ENCODE results near the gene CFAP97. TPM values are rescaled to one million over a fixed set of nuclear protein-coding genes. Genes with fewer than 3 reads are reported as not detected.
"Not testable (repeated sequence)": the region's sequence is repeated elsewhere in the genome, so short reads cannot be mapped to it uniquely, and the experiment has no call there.

CFAP97 gene
- total and polyA plus RNA-seq, 9 of the 15 experiments (the other 6 are each of a cell fraction or from before 2014, with no cell fraction given): 17.3 to 57.8 (median 44.4) TPM

DNA sequence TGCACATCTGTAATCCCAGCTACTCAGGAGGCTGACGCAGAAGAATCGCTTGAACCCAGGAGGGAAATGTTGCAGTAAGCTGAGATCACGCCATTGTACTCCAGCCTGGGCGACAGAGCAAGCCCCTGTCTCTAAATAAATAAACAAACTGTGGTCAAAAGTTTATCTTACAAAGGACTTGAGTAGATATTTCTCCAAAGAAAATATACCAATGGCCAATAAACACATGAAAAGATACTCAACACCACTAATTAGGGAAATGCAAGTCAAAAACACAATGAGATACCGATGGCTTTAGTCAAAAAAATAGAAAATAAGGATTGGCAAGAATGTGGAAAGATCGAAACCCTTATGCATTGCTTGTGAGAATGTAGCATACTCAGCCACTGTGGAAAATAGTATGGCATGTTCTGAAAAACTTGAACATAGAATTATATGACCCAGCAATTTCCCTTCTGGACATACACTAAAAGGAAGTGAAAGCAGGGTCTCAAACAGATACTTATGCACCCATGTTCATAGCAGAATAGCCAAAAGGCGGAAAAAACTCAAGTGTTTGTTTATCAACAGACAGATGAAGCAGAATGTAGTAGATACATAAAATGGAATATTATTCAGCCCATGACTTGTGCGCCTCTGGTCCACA, 2.0 kb upstream of the CFAP97 start (continued):
- TF ChIP-seq HNRNPL (IDR thresholded peaks at IDR 0.05; ENCODE audit: low read depth, low read length): no peak

DNA sequence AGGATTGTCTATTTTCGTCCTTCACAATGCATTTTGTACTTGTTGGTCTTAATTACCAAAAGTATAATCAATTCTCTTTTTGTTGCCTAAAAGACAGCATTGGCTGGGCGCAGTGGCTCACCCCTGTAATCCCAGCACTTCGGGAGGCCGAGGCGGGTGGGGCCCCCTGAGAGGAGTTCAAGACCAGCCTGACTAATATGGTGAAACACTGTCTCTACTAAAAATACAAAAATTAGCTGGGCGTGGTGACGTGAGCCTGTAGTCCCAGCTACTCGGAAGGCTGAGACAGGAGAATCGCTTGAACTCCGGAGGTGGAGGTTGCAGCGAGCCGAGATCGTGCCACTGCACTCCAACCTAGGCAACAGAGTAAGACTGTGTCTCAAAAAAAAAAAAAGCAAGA, 1.3 kb upstream of the CFAP97 start:
- FAIRE-seq; H4K20me1 ChIP-seq (replicated peaks; ENCODE audit: control insufficient read depth, insufficient read depth, low read length); DNase-seq (ENCODE audit: extremely low read depth in 1 of 4, low spot score in 3 of 4); ATAC-seq; H3K9me3 ChIP-seq (replicated peaks; ENCODE audit: control insufficient read depth, insufficient read depth, low read depth, low read length); H3K27ac ChIP-seq (ENCODE audit: extremely low read depth, low read depth, low read length); intact Hi-C loops (cut with micrococcal nuclease); BruUV-seq (replicated peaks); H3K9me1 ChIP-seq (ENCODE audit: control insufficient read depth, insufficient read depth, low read length); H3K27me3 ChIP-seq (ENCODE audit: control insufficient read depth in 2 of 2, insufficient read depth in 2 of 2, low read length in 2 of 2); H3K4me3 ChIP-seq; CTCF ChIA-PET (ENCODE audit: low intra/inter-chr PET ratio): not testable (repeated sequence)
- H3K4me1 ChIP-seq (replicated peaks in 1 of 2; ENCODE audit: control insufficient read depth in 2 of 2, insufficient read depth in 2 of 2, low read length in 2 of 2): peaks cover 23 to 32% of the 10 kb centered on the region in 2 experiments
- peaks cover 12% of the 10 kb centered on the region; the same call in 2 of the 3 replicates for H3K36me3 ChIP-seq (ENCODE audit: control insufficient read depth, insufficient read depth, low read length)
- POLR2A ChIA-PET: interaction anchor here (0.6 to 1.0 kb wide), 2 partner anchors 22 to 198 kb away, joined by 3 to 4 read pairs; no protein-coding TSS in a partner anchor
- peaks cover 47% of the 10 kb centered on the region for H3K79me2 ChIP-seq (ENCODE audit: control insufficient read depth, insufficient read depth, low read length)
- TF ChIP-seq, protein P1, sequence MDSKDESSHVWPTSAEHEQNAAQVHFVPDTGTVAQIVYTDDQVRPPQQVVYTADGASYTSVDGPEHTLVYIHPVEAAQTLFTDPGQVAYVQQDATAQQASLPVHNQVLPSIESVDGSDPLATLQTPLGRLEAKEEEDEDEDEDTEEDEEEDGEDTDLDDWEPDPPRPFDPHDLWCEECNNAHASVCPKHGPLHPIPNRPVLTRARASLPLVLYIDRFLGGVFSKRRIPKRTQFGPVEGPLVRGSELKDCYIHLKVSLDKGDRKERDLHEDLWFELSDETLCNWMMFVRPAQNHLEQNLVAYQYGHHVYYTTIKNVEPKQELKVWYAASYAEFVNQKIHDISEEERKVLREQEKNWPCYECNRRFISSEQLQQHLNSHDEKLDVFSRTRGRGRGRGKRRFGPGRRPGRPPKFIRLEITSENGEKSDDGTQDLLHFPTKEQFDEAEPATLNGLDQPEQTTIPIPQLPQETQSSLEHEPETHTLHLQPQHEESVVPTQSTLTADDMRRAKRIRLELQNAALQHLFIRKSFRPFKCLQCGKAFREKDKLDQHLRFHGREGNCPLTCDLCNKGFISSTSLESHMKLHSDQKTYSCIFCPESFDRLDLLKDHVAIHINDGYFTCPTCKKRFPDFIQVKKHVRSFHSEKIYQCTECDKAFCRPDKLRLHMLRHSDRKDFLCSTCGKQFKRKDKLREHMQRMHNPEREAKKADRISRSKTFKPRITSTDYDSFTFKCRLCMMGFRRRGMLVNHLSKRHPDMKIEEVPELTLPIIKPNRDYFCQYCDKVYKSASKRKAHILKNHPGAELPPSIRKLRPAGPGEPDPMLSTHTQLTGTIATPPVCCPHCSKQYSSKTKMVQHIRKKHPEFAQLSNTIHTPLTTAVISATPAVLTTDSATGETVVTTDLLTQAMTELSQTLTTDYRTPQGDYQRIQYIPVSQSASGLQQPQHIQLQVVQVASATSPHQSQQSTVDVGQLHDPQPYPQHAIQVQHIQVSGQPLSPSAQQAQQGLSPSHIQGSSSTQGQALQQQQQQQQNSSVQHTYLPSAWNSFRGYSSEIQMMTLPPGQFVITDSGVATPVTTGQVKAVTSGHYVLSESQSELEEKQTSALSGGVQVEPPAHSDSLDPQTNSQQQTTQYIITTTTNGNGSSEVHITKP (IDR thresholded peaks at IDR 0.05; ENCODE audit: partially characterized antibody): peak; percentile 67
- 86% methylated on average over 11 of the region's 13 CpGs for WGBS (ENCODE audit: insufficient coverage, low coverage, missing lambda C conversion rate)
- in situ Hi-C loops (cut with MboI): loop anchor here (10.0 kb wide), 1 partner anchor 190 kb away; the partner anchor contains the start of genes ANKRD37 and LRP2BP
- peak overlapping the region in 1 of 2 experiments; percentile 93; a peak in 1 of 4 replicates for H3K9ac ChIP-seq (ENCODE audit: insufficient read depth in 1 of 2, low read depth in 2 of 2, low read length in 2 of 2)
- peak overlapping the region; percentile 87; the same call in 1 of the 2 replicates for H3K4me2 ChIP-seq (ENCODE audit: insufficient read depth, low read length)
- H2AFZ ChIP-seq (ENCODE audit: low read depth, low read length): 0 out of 2 replicates have a peak overlapping the region, but pooled peaks have one; percentile 84
